NAMALWA (cell line): Measurements from ENCODE around the gene EEF2K.
A peak's percentile ranks its signal among the peaks of the same experiment; 100 is the strongest.
"Not testable (repeated sequence)": the region's sequence is repeated elsewhere in the genome, so short reads cannot be mapped to it uniquely, and the experiment has no call there.

ENCODE experiments used
- DNase-seq: peaks from one replicate; pipeline ENCODE4 v3.0.0-alpha.2; 2015; ENCODE audit warnings: low spot score

The EEF2K gene

GRCh38 chr16:22190081-22190775, 15.8 kb upstream of the EEF2K start:
- DNase-seq = peak; percentile 99

GRCh38 chr16:22190776-22191531, 15.1 kb upstream of the EEF2K start:
- peak; percentile 99 for DNase-seq

GRCh38 chr16:22191532-22192260, 14.4 kb upstream of the EEF2K start:
- peak; percentile 62 for DNase-seq

GRCh38 chr16:22192261-22193062, 13.6 kb upstream of the EEF2K start:
- peak; percentile 87 for DNase-seq

- no peak for DNase-seq
These were observed 13.0 kb upstream of the EEF2K start for GRCh38 chr16:22193063-22193411.

GRCh38 chr16:22194707-22195444, 11.2 kb upstream of the EEF2K start:
- no peak for DNase-seq

GRCh38 chr16:22195445-22195694, 10.7 kb upstream of the EEF2K start:
- DNase-seq = no peak

GRCh38 chr16:22195695-22196558, 10.2 kb upstream of the EEF2K start:
- peak; percentile 96 for DNase-seq

GRCh38 chr16:22196559-22197168, 9.4 kb upstream of the EEF2K start:
- DNase-seq = not testable (repeated sequence)

- DNase-seq = peak; percentile 57
These were observed 7.4 kb upstream of the EEF2K start for GRCh38 chr16:22198547-22199293.

- no peak for DNase-seq
These were observed 3.8 kb upstream of the EEF2K start for GRCh38 chr16:22202261-22202637.

- no peak for DNase-seq
These were observed 3.0 kb upstream of the EEF2K start for GRCh38 chr16:22203091-22203490.

- no peak for DNase-seq
These were observed 1.9 kb upstream of the EEF2K start for GRCh38 chr16:22204091-22204655.

GRCh38 chr16:22205577-22206012, 483 bp upstream of the EEF2K start:
- no peak for DNase-seq

- peak; percentile 68 for DNase-seq
These were observed 1.0 kb downstream of the EEF2K start for GRCh38 chr16:22206842-22207714.

GRCh38 chr16:22207715-22208360, 1.8 kb downstream of the EEF2K start:
- no peak for DNase-seq

GRCh38 chr16:22210285-22210684, 4.2 kb downstream of the EEF2K start:
- no peak for DNase-seq

GRCh38 chr16:22210854-22211253, 4.8 kb downstream of the EEF2K start:
- DNase-seq = no peak
